HL-60 (cell line): ENCODE results near the gene HPCAL4.

Experiments
- DNase-seq, 2 experiments: peaks; one replicate each; pipeline ENCODE4 v3.0.0-alpha.2; 2010 to 2020; ENCODE audit warnings: low read depth in 1 of 2, low spot score in 1 of 2
- H3K27ac ChIP-seq: fragments of 250-450 bp; sonication (Bioruptor Pico); replicated peaks from 2 replicates; pipeline ENCODE4 v1.5.1; 2020; ENCODE audit warnings: mild to moderate bottlenecking, moderate library complexity
- H3K27me3 ChIP-seq: fragments of 250-450 bp; sonication (Bioruptor Pico); 2 replicates; pipeline ENCODE4 v1.5.1; 2021; ENCODE audit warnings: mild to moderate bottlenecking, moderate library complexity; ENCODE audit not compliant: insufficient read depth, poor library complexity, severe bottlenecking
- H3K4me3 ChIP-seq: replicated peaks from 2 replicates; pipeline ENCODE4 v1.5.1; 2011; ENCODE audit warnings: mild to moderate bottlenecking, control low read depth, low read length; ENCODE audit not compliant: insufficient read depth
- GABPA ChIP-seq: IDR thresholded peaks from 2 replicates; pipeline ENCODE4 v1.6.1; 2012; ENCODE audit warnings: low read depth
- POLR2AphosphoS5 ChIP-seq: IDR thresholded peaks from 2 replicates; pipeline ENCODE4 v1.6.1; 2012; ENCODE audit warnings: low read depth
- REST ChIP-seq: IDR thresholded peaks from 2 replicates; pipeline ENCODE4 v1.6.1; 2012; ENCODE audit warnings: low read depth; ENCODE audit not compliant: insufficient replicate concordance
- SPI1 ChIP-seq: IDR thresholded peaks from 2 replicates; pipeline ENCODE4 v1.6.1; 2012; ENCODE audit warnings: low read depth, mild to moderate bottlenecking, borderline replicate concordance
- TF ChIP-seq, protein P1 (sequence below): IDR thresholded peaks from one replicate; pipeline ENCODE4 v1.5.1; 2011; ENCODE audit warnings: low read length, control low read depth, inconsistent platforms; ENCODE audit not compliant: insufficient read depth

The HPCAL4 gene

DNA sequence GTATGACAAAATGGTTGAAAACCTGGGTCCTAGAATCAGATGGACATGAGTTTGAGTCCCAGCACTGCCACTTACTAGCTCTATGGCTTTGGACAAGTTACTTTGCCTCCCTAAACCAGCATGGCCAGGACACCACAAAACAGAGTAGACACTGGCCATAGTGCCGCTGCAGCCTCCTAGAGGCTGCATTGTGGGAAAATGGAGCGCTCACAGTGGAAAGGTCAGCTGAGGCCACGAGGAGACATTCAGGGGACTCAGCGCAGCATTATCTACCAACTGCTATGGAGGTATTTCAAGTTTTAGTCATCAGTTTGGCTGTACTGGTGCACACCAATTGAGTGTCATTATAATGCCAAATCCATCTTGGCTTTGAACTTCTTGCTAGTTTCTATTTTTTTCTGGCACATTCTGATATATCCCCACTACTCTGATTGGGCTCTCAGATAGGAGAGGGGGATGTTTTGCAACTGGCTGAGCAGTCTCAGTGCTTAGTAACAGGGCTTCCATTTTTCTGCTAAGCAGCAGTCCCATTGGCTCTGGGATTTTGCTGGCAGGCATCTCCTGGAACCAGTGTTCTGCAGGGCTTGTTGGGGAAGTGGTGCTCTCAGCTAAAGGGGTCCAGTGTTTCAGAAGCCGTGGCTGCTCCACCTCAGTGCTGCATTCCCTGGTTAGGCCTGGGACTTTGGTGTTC is 35.5 kb downstream of the HPCAL4 start:
- Histone ChIP-seq H3K4me3 (no peak overlapping the region), H3K27me3 (peaks cover 2% of the 10 kb centered on the region), H3K27ac (no peak overlapping the region)
- DNase-seq = no peak
- TF ChIP-seq POLR2AphosphoS5 (no peak), GABPA (no peak), REST (no peak), SPI1 (no peak)
- TF ChIP-seq, protein P1, sequence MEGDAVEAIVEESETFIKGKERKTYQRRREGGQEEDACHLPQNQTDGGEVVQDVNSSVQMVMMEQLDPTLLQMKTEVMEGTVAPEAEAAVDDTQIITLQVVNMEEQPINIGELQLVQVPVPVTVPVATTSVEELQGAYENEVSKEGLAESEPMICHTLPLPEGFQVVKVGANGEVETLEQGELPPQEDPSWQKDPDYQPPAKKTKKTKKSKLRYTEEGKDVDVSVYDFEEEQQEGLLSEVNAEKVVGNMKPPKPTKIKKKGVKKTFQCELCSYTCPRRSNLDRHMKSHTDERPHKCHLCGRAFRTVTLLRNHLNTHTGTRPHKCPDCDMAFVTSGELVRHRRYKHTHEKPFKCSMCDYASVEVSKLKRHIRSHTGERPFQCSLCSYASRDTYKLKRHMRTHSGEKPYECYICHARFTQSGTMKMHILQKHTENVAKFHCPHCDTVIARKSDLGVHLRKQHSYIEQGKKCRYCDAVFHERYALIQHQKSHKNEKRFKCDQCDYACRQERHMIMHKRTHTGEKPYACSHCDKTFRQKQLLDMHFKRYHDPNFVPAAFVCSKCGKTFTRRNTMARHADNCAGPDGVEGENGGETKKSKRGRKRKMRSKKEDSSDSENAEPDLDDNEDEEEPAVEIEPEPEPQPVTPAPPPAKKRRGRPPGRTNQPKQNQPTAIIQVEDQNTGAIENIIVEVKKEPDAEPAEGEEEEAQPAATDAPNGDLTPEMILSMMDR = no peak

GRCh38 chr1:39654291-39654690 is 36.9 kb downstream of the HPCAL4 start:
- TF ChIP-seq POLR2AphosphoS5 = no peak
- no peak for TF ChIP-seq REST
- TF ChIP-seq, protein P1 = no peak
- TF ChIP-seq GABPA = no peak
- TF ChIP-seq SPI1 = no peak
- Histone ChIP-seq H3K4me3 (no peak overlapping the region), H3K27me3 (peaks cover 2% of the 10 kb centered on the region), H3K27ac (no peak overlapping the region)
- no peak for DNase-seq

- no peak for TF ChIP-seq REST
- TF ChIP-seq, protein P1 = peak; percentile 82
- no peak overlapping the region for H3K27ac ChIP-seq
- peak in 1 of 2 experiments; percentile 63 for DNase-seq
- H3K4me3 ChIP-seq = no peak overlapping the region
- H3K27me3 ChIP-seq = peaks cover 2% of the 10 kb centered on the region
Measured at GRCh38 chr1:39653546-39654031, 37.6 kb downstream of the HPCAL4 start.
